Endothelial cell of umbilical vein (primary cell): ENCODE measurements around the gene CD226.

Experiments
- CTCF ChIP-seq, 2 donors: IDR thresholded peaks; 1 replicate in 1 of 2; 2 replicates in 1 of 2; pipeline ENCODE4 v1.5.1; 2011; ENCODE audit warnings: low read length in 2 of 2, mild to moderate bottlenecking in 2 of 2, moderate library complexity in 2 of 2, control low read depth in 1 of 2, inconsistent platforms in 1 of 2, low read depth in 1 of 2; ENCODE audit not compliant: insufficient read depth in 1 of 2; ENCODE audit errors: extremely low read depth in 1 of 2
- EZH2 ChIP-seq: IDR thresholded peaks from 2 replicates; pipeline ENCODE4 v1.6.1; 2012; ENCODE audit warnings: borderline replicate concordance, low read depth, mild to moderate bottlenecking, moderate library complexity, low read length, inconsistent platforms; ENCODE audit not compliant: severe bottlenecking
- JUN ChIP-seq: IDR thresholded peaks from 2 replicates; pipeline ENCODE4 v1.6.1; 2011; ENCODE audit warnings: borderline replicate concordance, low read depth; ENCODE audit not compliant: insufficient read length, insufficient read depth
- POLR2A ChIP-seq: IDR thresholded peaks from 2 replicates; pipeline ENCODE4 v1.6.1; 2012; ENCODE audit warnings: low read depth, mild to moderate bottlenecking, control low read depth, low read length
- POLR2AphosphoS5 ChIP-seq: IDR thresholded peaks from 2 replicates; pipeline ENCODE4 v1.6.1; 2012; ENCODE audit warnings: low read depth, mild to moderate bottlenecking, control low read depth, low read length, moderate library complexity; ENCODE audit not compliant: insufficient read depth

- TF ChIP-seq CTCF (IDR thresholded peaks at IDR 0.05; ENCODE audit: extremely low read depth in 1 of 2, insufficient read depth in 1 of 2, low read depth in 1 of 2, low read length in 2 of 2): no peak
- TF ChIP-seq POLR2AphosphoS5: no peak
- TF ChIP-seq POLR2A: no peak
- TF ChIP-seq EZH2: no peak
- no peak for TF ChIP-seq JUN
These were observed 11.5 kb downstream of the CD226 start for GRCh38 chr18:69936191-69936558.
